Sigmoid colon (tissue), 4 donors: Measurements from ENCODE around the gene DGKA.

Experiments used
- CTCF ChIP-seq, 4 experiments: fragments of 450-650 bp in 3 of 4; fragments of 200-600 bp in 1 of 4; IDR thresholded peaks; one replicate each; pipeline ENCODE4 v1.5.1; 2016 to 2019; ENCODE audit warnings: antibody characterized with exemption in 4 of 4, mild to moderate bottlenecking in 3 of 4, moderate library complexity in 2 of 4
- EP300 ChIP-seq, 4 donors: sonication (generic); formaldehyde crosslinking; IDR thresholded peaks; one replicate each; pipeline ENCODE4 v1.6.1; 2017; ENCODE audit warnings: antibody characterized with exemption in 4 of 4
- POLR2A ChIP-seq, 2 donors: fragments of 450-650 bp; IDR thresholded peaks; one replicate each; pipeline ENCODE4 v1.6.1; 2016; ENCODE audit warnings: antibody characterized with exemption in 2 of 2, mild to moderate bottlenecking in 2 of 2, moderate library complexity in 2 of 2
- POLR2AphosphoS5 ChIP-seq, 4 donors: sonication (generic); formaldehyde crosslinking; IDR thresholded peaks; one replicate each; pipeline ENCODE4 v1.6.1; 2017; ENCODE audit warnings: antibody characterized with exemption in 4 of 4

- no peak for TF ChIP-seq EP300 (IDR thresholded peaks at IDR 0.05)
- no peak for TF ChIP-seq POLR2A (IDR thresholded peaks at IDR 0.05)
- TF ChIP-seq CTCF (IDR thresholded peaks at IDR 0.05) = peak; percentile 78 to 90 (median 84)
- TF ChIP-seq POLR2AphosphoS5 (IDR thresholded peaks at IDR 0.05) = no peak
Measured at GRCh38 chr12:55940065-55940732, 9.2 kb downstream of the DGKA start.
